Right lobe of liver (tissue), 4 donors: ENCODE results near the gene PKM.

Experiments used
- POLR2A ChIP-seq: fragments of 450-650 bp; IDR thresholded peaks from one replicate; pipeline ENCODE4 v1.6.1; 2017; ENCODE audit warnings: antibody characterized with exemption, mild to moderate bottlenecking
- TF ChIP-seq, protein P1 (sequence below), 4 donors: fragments of 200-600 bp in 3 of 4; fragments of 450-650 bp in 1 of 4; IDR thresholded peaks; one replicate each; pipeline versions ENCODE4 v1.5.1 to v1.8.0; 2016 to 2022; ENCODE audit warnings: antibody characterized with exemption in 4 of 4, mild to moderate bottlenecking in 2 of 4
- donor health status: DM: no; HTN: no; CAD: no.
- donor health status: DM: no; HTN: no; CAD: no.
- donor health status: DM: no; HTN: yes; CAD: no.

DNA sequence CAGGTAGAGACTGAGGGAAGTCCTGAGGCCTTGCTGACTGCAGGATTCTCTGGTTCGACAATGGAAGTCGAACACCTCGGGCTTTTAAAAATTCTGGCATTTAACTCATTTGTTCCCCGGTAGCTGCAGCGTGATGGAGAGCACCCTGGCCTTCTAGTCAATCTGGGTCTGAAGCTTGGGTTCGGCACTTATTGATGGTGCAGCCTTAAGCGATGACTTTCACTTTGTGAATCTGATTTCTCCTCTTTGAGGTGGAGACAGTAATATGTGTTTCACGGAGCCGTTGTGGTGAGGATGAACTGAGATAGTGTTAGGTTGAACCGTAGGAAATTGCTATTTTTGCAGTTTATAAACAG, 42.0 kb upstream of the PKM start:
- TF ChIP-seq, protein P1, sequence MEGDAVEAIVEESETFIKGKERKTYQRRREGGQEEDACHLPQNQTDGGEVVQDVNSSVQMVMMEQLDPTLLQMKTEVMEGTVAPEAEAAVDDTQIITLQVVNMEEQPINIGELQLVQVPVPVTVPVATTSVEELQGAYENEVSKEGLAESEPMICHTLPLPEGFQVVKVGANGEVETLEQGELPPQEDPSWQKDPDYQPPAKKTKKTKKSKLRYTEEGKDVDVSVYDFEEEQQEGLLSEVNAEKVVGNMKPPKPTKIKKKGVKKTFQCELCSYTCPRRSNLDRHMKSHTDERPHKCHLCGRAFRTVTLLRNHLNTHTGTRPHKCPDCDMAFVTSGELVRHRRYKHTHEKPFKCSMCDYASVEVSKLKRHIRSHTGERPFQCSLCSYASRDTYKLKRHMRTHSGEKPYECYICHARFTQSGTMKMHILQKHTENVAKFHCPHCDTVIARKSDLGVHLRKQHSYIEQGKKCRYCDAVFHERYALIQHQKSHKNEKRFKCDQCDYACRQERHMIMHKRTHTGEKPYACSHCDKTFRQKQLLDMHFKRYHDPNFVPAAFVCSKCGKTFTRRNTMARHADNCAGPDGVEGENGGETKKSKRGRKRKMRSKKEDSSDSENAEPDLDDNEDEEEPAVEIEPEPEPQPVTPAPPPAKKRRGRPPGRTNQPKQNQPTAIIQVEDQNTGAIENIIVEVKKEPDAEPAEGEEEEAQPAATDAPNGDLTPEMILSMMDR (IDR thresholded peaks at IDR 0.05), result no peak
- TF ChIP-seq POLR2A, result no peak
